Prostate gland (tissue), 2 donors: ENCODE measurements around the gene RABGAP1L. TPM values are rescaled to one million over a fixed set of nuclear protein-coding genes. Genes with fewer than 3 reads are reported as not detected.
"Not testable (repeated sequence)": the region's sequence is repeated elsewhere in the genome, so short reads cannot be mapped to it uniquely, and the experiment has no call there.

Experiments used
- DNase-seq: peaks from one replicate; pipeline ENCODE4 v3.0.0-alpha.2; 2019; ENCODE audit warnings: low spot score
- H3K27ac ChIP-seq, 2 donors: fragments of 200-600 bp; sonication (generic); 2 replicates each; pipeline ENCODE4 v1.5.1; 2017 to 2019
- H3K27me3 ChIP-seq: fragments of 200-600 bp; sonication (generic); replicated peaks from 2 replicates; pipeline ENCODE4 v1.5.1; 2019; ENCODE audit not compliant: insufficient read depth
- H3K36me3 ChIP-seq, 2 donors: fragments of 200-600 bp; sonication (generic); 1 replicate in 1 of 2; 2 replicates in 1 of 2; pipeline versions ENCODE4 v1.5.1 to v1.8.1; 2017 to 2019
- H3K4me1 ChIP-seq: fragments of 200-600 bp; sonication (generic); replicated peaks from 2 replicates; pipeline ENCODE4 v1.5.1; 2019
- H3K4me3 ChIP-seq, 2 donors: fragments of 200-600 bp; sonication (generic); 2 replicates each; pipeline ENCODE4 v1.5.1; 2017 to 2019
- H3K9me3 ChIP-seq: fragments of 200-600 bp; sonication (generic); 2 replicates; pipeline ENCODE4 v1.5.1; 2017
- CTCF ChIP-seq, 4 experiments: fragments of 200-600 bp in 2 of 4; fragments of 450-650 bp in 2 of 4; sonication (generic) in 2 of 4; IDR thresholded peaks; 1 replicate in 3 of 4; 2 replicates in 1 of 4; pipeline ENCODE4 v1.5.1; 2016 to 2019; ENCODE audit warnings: antibody characterized with exemption in 4 of 4, mild to moderate bottlenecking in 2 of 4, moderate library complexity in 2 of 4
- POLR2A ChIP-seq: fragments of 450-650 bp; IDR thresholded peaks from one replicate; pipeline ENCODE4 v1.6.1; 2016; ENCODE audit warnings: antibody characterized with exemption, mild to moderate bottlenecking
- POLR2AphosphoS5 ChIP-seq: sonication (generic); formaldehyde crosslinking; IDR thresholded peaks from one replicate; pipeline ENCODE4 v1.6.1; 2017; ENCODE audit warnings: antibody characterized with exemption
- WGBS: methylation state at CpG from one replicate; pipeline ENCODE4 v1.1.5; 2018; 5-methylcytosine and 5-hydroxymethylcytosine counted together
- intact Hi-C: fragments of 100-400 bp; cut with DNase I; formaldehyde crosslinking; loops from one replicate; pipeline ENCODE4 v1.14.2; 2022
- total RNA-seq, 2 donors: library from RNA; depleted of rRNA; stranded (reverse); fragments of >200 nt; gene quantifications; one replicate each; pipeline ENCODE4 v1.1.0, GENCODE V29; 2016

Gene RABGAP1L
- total RNA-seq, 2 donors from 2014 or later = 32.3 to 41.5 TPM

GRCh38 chr1:174841747-174842146, 682.4 kb downstream of the RABGAP1L start:
- Histone ChIP-seq H3K27me3 (no peaks in the 10 kb centered on the region), H3K4me1 (no peaks in the 10 kb centered on the region), H3K27ac (no peak overlapping the region), H3K36me3 (no peaks in the 10 kb centered on the region), H3K9me3 (no peaks in the 10 kb centered on the region), H3K4me3 (no peak overlapping the region)
- intact Hi-C loops = no loop called here
- no peak for DNase-seq
- 0% methylated on average over 1 of the region's 1 CpG for WGBS
- TF ChIP-seq POLR2A = no peak
- TF ChIP-seq CTCF (IDR thresholded peaks at IDR 0.05) = no peak
- TF ChIP-seq POLR2AphosphoS5 = no peak

GRCh38 chr1:174848593-174849560, 689.6 kb downstream of the RABGAP1L start:
- 58% methylated on average over 32 of the region's 36 CpGs for WGBS

GRCh38 chr1:174850726-174851125, 691.4 kb downstream of the RABGAP1L start:
- no peak for DNase-seq
- no peaks in the 10 kb centered on the region for H3K27me3 ChIP-seq
- intact Hi-C loops = no loop called here
- H3K9me3 ChIP-seq = no peaks in the 10 kb centered on the region
- H3K27ac ChIP-seq = no peak overlapping the region
- H3K4me3 ChIP-seq = no peak overlapping the region
- 88% methylated on average over 1 of the region's 1 CpG for WGBS
- H3K36me3 ChIP-seq = no peaks in the 10 kb centered on the region
- TF ChIP-seq POLR2AphosphoS5 = no peak
- TF ChIP-seq POLR2A = no peak
- no peak for TF ChIP-seq CTCF (IDR thresholded peaks at IDR 0.05)
- no peaks in the 10 kb centered on the region for H3K4me1 ChIP-seq

More at GRCh38 chr1:174848593-174849560, 689.6 kb downstream of the RABGAP1L start:
- H3K27me3 ChIP-seq, H3K9me3 ChIP-seq, intact Hi-C loops, H3K36me3 ChIP-seq, H3K4me3 ChIP-seq, H3K4me1 ChIP-seq, DNase-seq, H3K27ac ChIP-seq: not testable (repeated sequence)

- H3K4me1 ChIP-seq = no peaks in the 10 kb centered on the region
- TF ChIP-seq POLR2A (no peak), POLR2AphosphoS5 (no peak), CTCF (IDR thresholded peaks at IDR 0.05) (no peak)
- H3K36me3 ChIP-seq = no peaks in the 10 kb centered on the region
- no peaks in the 10 kb centered on the region for H3K27me3 ChIP-seq
- no peak overlapping the region for H3K4me3 ChIP-seq
- no peaks in the 10 kb centered on the region for H3K9me3 ChIP-seq
- DNase-seq = no peak
- intact Hi-C loops = no loop called here
- no peak overlapping the region for H3K27ac ChIP-seq
- WGBS = 95% methylated on average over 1 of the region's 1 CpG
Observed at GRCh38 chr1:174858301-174858700, 699.0 kb downstream of the RABGAP1L start.

GRCh38 chr1:174870319-174870718, 711.0 kb downstream of the RABGAP1L start:
- 97% methylated on average over 1 of the region's 1 CpG for WGBS
- no peak for DNase-seq

More at GRCh38 chr1:174870319-174870718, 711.0 kb downstream of the RABGAP1L start:
- Histone ChIP-seq H3K4me3 (no peak overlapping the region), H3K36me3 (no peaks in the 10 kb centered on the region), H3K4me1 (no peaks in the 10 kb centered on the region), H3K27me3 (no peaks in the 10 kb centered on the region), H3K9me3 (no peaks in the 10 kb centered on the region), H3K27ac (no peak overlapping the region)
- TF ChIP-seq POLR2AphosphoS5 = no peak
- TF ChIP-seq POLR2A = no peak
- TF ChIP-seq CTCF (IDR thresholded peaks at IDR 0.05) = no peak
- intact Hi-C loops = no loop called here
